Neural progenitor cell (in vitro differentiated cells): ENCODE results near the gene REV3L.

Experiments used
- EZH2 ChIP-seq: fragments of 200-600 bp; sonication (generic); IDR thresholded peaks from 2 replicates; pipeline ENCODE4 v1.6.1; 2017; ENCODE audit warnings: antibody characterized with exemption, mild to moderate bottlenecking, moderate library complexity
- EZH2phosphoT487 ChIP-seq: fragments of 200-600 bp; sonication (generic); IDR thresholded peaks from 2 replicates; pipeline ENCODE4 v1.6.1; 2017; ENCODE audit warnings: antibody characterized with exemption
- TF ChIP-seq, protein P1 (sequence below): fragments of 200-600 bp; sonication (generic); IDR thresholded peaks from 2 replicates; pipeline ENCODE4 v1.5.1; 2017; ENCODE audit warnings: antibody characterized with exemption, mild to moderate bottlenecking

DNA sequence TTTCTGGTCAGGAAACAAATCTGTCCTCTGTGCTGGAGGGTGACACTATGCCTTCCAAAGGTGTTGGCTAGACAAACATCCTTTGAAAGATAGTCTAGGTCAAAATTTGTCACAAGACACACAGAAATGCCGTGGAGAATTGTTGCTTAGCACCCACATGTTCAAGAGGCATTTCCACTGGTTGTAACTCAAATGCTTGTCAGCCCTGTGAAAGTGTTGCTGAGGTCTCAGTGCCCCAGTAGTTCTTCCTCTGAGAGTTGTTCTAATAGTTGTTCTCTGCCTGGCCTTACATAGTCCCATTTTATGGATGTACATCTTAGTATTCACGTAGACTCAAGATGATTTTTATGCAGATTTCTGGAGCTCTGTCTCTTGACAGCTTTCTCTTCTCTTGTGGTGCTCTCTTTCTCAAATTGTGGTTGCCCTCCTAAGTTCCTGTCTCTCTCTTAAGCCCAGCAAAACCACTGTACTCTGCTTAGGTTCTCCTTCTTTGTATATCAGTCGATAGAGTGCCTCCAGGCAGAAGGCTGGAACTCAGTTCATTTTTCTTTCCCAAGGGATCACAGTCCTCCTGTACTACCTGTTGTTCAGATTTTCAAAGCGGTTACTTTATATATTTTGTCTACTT lies 39.5 kb upstream of the REV3L start:
- TF ChIP-seq, protein P1, sequence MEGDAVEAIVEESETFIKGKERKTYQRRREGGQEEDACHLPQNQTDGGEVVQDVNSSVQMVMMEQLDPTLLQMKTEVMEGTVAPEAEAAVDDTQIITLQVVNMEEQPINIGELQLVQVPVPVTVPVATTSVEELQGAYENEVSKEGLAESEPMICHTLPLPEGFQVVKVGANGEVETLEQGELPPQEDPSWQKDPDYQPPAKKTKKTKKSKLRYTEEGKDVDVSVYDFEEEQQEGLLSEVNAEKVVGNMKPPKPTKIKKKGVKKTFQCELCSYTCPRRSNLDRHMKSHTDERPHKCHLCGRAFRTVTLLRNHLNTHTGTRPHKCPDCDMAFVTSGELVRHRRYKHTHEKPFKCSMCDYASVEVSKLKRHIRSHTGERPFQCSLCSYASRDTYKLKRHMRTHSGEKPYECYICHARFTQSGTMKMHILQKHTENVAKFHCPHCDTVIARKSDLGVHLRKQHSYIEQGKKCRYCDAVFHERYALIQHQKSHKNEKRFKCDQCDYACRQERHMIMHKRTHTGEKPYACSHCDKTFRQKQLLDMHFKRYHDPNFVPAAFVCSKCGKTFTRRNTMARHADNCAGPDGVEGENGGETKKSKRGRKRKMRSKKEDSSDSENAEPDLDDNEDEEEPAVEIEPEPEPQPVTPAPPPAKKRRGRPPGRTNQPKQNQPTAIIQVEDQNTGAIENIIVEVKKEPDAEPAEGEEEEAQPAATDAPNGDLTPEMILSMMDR = no peak
- TF ChIP-seq EZH2 (no peak), EZH2phosphoT487 (no peak)
